ENCODE data around the gene ZBTB20.

DNA sequence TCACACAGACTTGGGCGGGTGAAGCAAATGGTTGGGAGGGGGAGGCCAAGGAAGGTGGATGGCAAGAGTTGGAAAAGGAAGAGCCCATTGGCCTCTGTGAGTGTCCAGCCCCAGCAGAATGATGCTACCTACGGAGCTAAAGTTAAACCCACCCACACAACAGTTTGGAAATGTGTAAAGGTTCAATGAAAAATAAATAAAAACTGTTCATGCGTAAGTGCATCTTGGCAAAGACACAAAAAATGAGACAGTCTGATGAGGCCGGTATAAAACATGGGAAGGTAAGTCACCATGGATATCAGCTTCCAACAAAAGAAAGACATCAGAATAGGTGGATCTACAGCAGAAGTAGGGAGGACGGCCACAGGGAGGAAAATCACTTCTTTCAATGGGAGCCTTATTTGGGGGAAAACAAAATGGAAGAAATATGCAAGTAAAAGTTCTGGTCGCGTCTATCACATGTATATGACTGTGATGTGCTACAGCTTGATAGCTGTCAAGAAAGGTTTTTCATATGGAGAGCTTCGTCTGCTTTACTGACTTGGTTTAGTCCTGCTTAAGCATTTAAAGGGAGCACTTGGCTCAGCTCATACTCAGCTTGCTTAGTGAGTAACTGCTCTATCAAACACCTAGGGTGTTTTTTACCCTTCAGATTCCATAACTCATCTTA, 770.4 kb downstream of the ZBTB20 start:
- TF ChIP-seq POLR2AphosphoS5 (IDR thresholded peaks at IDR 0.05) (no peak), POLR2A (IDR thresholded peaks at IDR 0.05) (no peak)
- TF ChIP-seq, protein P1, sequence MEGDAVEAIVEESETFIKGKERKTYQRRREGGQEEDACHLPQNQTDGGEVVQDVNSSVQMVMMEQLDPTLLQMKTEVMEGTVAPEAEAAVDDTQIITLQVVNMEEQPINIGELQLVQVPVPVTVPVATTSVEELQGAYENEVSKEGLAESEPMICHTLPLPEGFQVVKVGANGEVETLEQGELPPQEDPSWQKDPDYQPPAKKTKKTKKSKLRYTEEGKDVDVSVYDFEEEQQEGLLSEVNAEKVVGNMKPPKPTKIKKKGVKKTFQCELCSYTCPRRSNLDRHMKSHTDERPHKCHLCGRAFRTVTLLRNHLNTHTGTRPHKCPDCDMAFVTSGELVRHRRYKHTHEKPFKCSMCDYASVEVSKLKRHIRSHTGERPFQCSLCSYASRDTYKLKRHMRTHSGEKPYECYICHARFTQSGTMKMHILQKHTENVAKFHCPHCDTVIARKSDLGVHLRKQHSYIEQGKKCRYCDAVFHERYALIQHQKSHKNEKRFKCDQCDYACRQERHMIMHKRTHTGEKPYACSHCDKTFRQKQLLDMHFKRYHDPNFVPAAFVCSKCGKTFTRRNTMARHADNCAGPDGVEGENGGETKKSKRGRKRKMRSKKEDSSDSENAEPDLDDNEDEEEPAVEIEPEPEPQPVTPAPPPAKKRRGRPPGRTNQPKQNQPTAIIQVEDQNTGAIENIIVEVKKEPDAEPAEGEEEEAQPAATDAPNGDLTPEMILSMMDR (IDR thresholded peaks at IDR 0.05) = no peak
